GM18861 (cell line): ENCODE measurements around the gene DSCAML1.

Experiments used
- ATAC-seq: cut with Tn5 transposase; IDR thresholded peaks from one replicate; pipeline ENCODE4 v1.9.1; 2021; ENCODE audit not compliant: unreplicated experiment

Gene DSCAML1

DNA sequence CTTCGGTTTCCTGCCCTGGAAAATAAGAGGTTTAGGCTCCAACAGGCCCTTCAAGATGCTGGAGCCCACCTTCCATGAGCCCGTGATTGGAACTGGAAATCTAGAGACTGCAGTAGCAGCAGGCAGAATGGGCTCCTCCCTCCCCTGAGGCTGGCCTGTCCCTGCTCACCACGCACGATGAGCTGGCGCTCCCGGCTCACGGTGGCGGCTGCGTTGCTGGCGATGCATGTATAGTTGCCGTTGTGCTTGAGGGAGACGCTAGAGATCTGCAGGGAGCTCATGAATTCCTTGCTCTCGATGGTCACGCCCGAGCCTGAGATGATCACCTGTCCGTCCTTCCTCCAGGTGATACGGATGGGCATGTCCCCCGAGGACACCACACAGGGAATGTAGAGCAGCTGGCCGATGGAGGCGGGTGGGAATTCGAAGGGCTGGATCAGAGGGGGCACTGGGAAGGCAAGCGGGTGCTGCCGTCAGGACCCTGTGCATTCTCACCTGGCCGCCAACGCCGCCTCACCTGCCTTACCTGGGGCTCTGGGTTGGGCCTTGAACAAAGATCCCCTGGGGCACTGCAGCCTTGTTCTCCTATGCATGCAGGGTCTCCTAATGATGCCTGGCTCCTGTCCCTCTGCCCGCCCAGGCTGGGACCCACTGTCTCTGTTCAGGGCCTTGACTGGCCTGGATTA, 291.6 kb downstream of the DSCAML1 start:
- no peak for ATAC-seq

DNA sequence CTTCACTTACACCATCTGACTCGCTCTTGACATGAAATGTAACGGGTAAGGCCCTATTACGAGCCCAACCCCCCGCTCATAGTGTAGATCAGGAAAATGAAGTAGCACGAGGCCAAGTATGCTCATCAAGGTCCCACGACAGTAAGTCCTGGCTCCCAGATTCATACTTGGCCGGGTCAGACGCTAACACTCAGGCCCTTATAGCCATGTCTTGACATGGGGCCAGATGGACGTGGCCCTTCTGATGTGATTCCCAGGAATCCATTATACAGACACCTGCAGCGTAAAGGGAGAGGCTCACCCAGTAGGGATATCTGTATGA, 294.3 kb downstream of the DSCAML1 start:
- no peak for ATAC-seq

GRCh38 chr11:117502015-117502778, 294.8 kb downstream of the DSCAML1 start:
- no peak for ATAC-seq

DNA sequence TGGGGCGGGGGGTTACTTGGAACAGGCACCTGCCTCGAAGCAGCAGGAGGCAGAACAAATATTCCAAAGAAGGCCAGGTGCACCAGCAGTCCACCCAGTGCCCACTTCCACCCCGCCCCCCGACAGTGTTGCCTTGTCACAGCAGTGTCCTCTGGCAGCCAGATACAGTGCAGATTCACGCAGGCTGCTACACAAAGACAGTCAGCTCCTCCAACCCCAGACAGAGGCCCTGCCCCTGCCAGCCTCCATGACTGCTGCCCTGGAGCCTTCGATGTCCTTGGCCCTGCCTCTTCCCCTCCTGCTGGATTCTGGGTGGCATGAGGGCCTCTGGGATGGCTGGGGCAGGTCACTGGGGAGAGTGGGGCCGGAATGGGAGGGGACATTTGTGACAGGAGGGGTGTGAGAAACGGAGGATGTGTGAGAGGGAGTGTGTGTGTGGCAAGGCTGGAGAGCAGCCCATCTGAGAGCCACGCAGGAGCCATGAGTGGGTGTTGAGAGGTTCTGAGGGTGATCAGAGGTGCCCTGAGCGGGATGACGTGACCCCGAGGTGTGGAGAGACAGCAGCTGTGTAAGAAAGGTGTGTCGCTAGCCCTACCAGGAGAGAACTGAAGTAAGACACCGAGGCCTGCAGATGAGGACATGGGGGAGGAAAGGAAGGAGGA, 295.6 kb downstream of the DSCAML1 start:
- no peak for ATAC-seq

- ATAC-seq: no peak
Observed at GRCh38 chr11:117498791-117499190, 298.2 kb downstream of the DSCAML1 start.

DNA sequence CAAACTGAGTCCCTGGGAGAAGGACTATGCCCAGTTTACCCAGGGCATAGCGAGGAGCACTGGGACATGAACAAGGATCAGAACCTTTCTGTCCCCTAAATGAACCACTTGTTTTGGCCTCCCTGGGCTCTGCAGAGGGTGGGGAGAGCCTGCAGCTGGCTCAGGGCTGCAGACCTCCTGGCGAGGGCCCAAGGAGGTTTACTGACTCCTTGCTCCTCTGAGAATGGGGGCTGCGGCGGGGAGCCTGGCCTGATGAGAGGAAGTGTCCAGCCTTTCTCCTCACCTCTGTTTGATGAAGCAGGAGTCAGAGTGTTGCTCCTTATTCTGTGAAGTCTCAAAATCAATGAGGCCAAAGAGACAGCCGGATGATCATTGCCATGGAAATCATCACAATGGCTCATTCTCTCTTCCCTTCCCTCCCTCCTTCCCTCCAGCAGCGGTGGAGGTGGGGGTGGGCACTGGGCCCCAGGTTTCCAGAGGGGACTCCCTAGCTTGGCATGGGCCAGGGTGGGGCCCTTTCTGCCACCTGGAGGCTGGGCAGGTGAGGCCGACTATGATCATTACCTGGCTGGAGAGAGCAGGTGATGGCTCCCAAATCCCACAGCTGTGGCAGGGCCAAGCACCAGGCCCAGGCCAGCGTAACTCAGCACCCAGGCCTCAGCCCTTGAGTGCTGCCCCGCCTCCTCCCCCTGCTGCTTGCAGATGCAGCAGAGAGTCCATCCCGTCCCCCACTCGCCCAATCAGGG, 299.6 kb downstream of the DSCAML1 start:
- no peak for ATAC-seq

DNA sequence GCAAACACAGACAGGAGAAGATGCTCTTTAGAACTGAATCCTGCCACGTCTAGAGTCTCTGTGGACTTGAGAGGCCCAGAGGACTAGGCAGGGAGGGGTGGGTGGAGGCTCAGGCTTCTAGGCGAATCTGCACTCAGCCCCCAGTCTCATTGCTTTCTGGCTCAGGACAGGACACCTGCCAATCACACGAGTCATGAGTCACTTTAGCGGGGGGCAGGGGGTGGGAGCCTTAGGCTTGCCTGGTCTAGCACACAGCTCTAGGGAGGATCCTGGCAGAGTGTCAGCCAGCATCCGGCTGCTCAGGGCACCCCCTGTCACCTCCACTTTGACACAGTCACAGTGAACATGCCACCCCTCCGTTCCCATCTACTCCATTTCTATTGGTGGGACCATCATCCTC, 301.7 kb downstream of the DSCAML1 start:
- no peak for ATAC-seq

GRCh38 chr11:117492578-117493251, 304.3 kb downstream of the DSCAML1 start:
- ATAC-seq: no peak

GRCh38 chr11:117490911-117491310, 306.1 kb downstream of the DSCAML1 start:
- ATAC-seq: no peak

- ATAC-seq: no peak
Observed at GRCh38 chr11:117489999-117490679, 306.9 kb downstream of the DSCAML1 start.

GRCh38 chr11:117488996-117489952, 307.7 kb downstream of the DSCAML1 start:
- ATAC-seq: no peak

GRCh38 chr11:117486059-117486458, 311.0 kb downstream of the DSCAML1 start:
- ATAC-seq: no peak

DNA sequence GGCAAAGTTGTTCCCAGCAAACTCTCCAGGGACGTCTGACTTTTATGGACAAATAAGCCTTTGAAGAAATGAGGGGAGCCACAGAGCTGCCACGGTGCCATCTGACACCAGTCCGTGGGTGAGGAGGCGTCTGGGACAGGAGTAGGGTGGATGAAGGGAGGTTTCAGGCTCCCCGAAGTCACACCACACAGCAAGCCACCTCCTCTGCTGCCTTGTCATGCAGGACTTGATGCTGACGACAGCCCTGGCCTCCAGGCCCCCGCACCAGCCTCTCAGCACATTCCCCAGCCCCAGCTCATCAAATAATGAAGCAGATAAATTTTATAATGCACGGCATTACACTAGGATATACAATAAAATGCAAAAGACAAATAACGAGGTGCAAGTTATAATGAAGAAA, 312.9 kb downstream of the DSCAML1 start:
- ATAC-seq: no peak

DNA sequence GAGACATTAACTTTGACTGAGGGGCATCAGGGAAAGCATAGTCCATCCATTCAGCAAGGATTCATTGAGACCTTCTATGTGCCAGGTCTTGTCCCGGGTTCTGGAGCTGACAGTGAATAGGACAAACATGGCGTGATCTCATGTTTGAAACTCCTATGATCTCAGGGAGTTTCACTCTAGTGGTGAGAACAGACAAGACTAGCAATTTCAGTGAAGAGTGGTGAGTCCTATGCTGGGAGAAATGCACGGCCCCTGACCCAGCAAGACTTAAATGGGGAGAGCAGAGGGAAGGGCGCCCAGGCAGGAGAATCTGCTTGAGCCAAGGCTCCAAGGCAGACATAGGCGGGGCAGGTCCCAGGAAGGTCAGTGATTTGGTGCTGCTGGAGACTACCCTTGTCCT, 313.6 kb downstream of the DSCAML1 start:
- ATAC-seq: no peak

DNA sequence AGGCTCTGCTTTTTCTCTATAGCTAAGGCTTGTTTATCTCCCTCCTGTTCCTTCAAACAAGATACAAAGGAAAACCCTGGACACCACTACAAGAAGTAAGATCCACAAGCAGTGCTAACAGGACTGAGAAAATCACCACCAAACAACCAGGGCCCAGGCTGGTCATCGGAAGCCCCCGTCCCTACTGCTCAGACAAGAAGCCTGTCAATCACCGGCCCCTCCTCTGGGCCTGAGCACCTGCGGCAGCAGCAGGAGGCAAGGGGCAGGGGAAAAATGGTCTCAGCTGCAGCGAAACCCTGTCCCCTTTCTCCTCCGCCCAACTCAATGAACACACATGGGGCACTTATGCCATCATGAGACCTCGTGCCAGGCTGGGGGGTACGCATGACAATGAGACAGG, 314.1 kb downstream of the DSCAML1 start:
- no peak for ATAC-seq

GRCh38 chr11:117481885-117482284, 315.1 kb downstream of the DSCAML1 start:
- ATAC-seq: no peak

DNA sequence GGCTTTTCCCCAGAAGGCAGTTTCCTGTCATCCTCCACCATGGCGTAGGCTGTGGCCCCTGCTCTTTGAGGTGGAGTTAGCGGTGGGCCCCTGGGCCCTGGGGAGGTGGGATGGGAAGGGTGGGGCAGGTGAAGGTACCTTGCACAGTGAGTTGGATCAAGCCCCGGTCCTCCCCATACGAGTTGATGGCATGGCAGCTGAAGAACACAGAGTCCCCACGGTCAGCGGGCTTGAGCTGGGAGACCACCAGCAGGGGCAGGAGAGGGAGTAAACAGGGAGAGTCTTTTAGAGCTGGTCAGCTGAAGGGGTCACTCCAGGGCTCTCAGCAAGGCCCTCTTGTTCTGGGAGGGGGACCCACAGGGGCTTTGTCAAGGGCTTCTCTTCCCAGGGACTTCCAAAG, 316.0 kb downstream of the DSCAML1 start:
- ATAC-seq: no peak

- no peak for ATAC-seq
Observed at GRCh38 chr11:117480221-117480620, 316.8 kb downstream of the DSCAML1 start.

GRCh38 chr11:117479372-117479771, 317.6 kb downstream of the DSCAML1 start:
- ATAC-seq: no peak
